ENCODE results near the gene CAMKV.

Gene CAMKV

DNA sequence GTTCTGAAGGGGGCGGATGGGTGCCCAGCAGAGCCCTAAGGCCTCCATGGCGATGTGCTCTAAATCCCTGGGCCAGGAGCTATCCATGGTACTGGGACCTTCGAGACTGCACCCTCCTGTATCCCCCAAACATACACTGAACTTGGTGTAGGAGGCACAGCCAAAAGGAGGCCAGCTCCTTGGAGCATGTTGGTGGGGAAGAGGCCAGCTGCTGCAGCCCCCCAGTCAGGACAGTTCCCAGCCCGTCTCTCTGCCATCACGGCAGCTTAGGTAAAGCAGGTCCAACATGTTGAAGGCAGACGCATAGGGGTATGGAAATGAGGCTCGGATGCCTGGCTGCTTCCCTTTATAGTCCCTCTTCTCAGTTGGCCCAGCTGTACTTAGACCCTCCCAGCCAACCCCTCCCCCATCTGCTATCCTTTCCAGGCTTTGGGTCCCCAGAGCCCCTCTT, 1.8 kb downstream of the CAMKV start:
- DNase-seq (ENCODE audit: low read depth in 1 of 2, low spot score in 1 of 2), result peak in 1 of 2 experiments; percentile 35
- Histone ChIP-seq H3K27me3 (ENCODE audit: insufficient read depth, poor library complexity, severe bottlenecking) (peaks cover 24% of the 10 kb centered on the region), H3K27ac (replicated peaks) (no peak overlapping the region), H3K4me3 (replicated peaks; ENCODE audit: insufficient read depth, low read length) (no peak overlapping the region)
- TF ChIP-seq, protein P1, sequence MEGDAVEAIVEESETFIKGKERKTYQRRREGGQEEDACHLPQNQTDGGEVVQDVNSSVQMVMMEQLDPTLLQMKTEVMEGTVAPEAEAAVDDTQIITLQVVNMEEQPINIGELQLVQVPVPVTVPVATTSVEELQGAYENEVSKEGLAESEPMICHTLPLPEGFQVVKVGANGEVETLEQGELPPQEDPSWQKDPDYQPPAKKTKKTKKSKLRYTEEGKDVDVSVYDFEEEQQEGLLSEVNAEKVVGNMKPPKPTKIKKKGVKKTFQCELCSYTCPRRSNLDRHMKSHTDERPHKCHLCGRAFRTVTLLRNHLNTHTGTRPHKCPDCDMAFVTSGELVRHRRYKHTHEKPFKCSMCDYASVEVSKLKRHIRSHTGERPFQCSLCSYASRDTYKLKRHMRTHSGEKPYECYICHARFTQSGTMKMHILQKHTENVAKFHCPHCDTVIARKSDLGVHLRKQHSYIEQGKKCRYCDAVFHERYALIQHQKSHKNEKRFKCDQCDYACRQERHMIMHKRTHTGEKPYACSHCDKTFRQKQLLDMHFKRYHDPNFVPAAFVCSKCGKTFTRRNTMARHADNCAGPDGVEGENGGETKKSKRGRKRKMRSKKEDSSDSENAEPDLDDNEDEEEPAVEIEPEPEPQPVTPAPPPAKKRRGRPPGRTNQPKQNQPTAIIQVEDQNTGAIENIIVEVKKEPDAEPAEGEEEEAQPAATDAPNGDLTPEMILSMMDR (IDR thresholded peaks at IDR 0.05; ENCODE audit: insufficient read depth, low read length), result no peak
- peak; percentile 99 for TF ChIP-seq REST (IDR thresholded peaks at IDR 0.05; ENCODE audit: insufficient replicate concordance, low read depth)
- TF ChIP-seq GABPA (IDR thresholded peaks at IDR 0.05; ENCODE audit: low read depth), result no peak

DNA sequence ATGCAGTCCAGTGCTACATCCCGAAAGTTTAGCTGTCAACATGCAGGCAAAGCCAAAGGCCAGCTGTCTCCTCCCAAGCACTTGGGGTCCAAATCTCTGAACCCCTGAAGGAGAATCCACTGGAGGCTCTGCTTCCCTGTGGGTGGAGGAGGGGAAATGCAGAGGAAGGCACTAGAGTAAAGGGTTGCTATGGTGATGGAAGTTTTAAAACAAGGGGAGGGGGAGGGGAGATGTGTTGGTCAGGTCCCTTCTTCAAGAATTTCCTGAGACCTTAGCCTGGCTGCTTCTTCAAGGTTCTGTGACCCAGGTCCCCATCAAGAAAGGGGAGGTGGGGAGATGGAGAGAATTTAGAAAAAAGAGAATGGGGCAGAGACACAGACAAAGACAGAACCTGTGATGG, 2.3 kb downstream of the CAMKV start:
- DNase-seq (ENCODE audit: low read depth in 1 of 2, low spot score in 1 of 2), result no peak
- no peak for TF ChIP-seq REST (IDR thresholded peaks at IDR 0.05; ENCODE audit: insufficient replicate concordance, low read depth)
- no peak for TF ChIP-seq POLR2AphosphoS5 (IDR thresholded peaks at IDR 0.05; ENCODE audit: low read depth)
- TF ChIP-seq, protein P1 (IDR thresholded peaks at IDR 0.05; ENCODE audit: insufficient read depth, low read length), result no peak
- no peak for TF ChIP-seq GABPA (IDR thresholded peaks at IDR 0.05; ENCODE audit: low read depth)
- no peak for TF ChIP-seq SPI1 (IDR thresholded peaks at IDR 0.05; ENCODE audit: borderline replicate concordance, low read depth)
- H3K4me3 ChIP-seq (replicated peaks; ENCODE audit: insufficient read depth, low read length), result no peak overlapping the region
- H3K27me3 ChIP-seq (ENCODE audit: insufficient read depth, poor library complexity, severe bottlenecking), result peaks cover 24% of the 10 kb centered on the region
- no peak overlapping the region for H3K27ac ChIP-seq (replicated peaks)

DNA sequence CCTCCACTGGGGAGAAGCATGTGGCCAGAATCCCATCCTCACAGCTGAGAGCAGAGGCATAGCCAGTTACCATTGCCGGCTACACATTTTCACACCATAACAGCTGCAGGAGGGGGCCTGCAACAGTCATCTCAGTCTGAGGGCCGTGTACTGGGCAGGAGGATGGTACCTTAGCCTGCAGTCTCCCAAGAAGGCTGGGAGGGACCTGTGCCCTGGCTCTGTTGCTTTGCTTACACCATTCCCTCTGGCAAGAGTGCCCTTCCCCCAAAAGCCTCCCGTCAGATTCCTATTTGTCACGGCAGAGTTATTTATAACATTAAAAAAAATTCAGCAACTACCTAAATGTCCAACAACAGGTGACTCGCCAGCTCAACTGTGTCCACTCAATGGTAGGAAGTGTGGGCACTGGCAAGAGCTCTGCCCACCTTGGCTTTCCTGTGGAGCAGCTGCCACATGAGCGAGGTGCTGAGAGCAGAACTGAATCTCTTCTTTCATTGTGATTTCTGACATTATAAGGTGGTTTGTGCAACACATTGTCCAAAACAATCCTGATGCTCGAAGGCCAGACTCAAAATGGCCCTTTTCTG, 4.4 kb downstream of the CAMKV start:
- H3K4me3 ChIP-seq (replicated peaks; ENCODE audit: insufficient read depth, low read length), result no peak overlapping the region
- TF ChIP-seq GABPA (IDR thresholded peaks at IDR 0.05; ENCODE audit: low read depth) (no peak), POLR2AphosphoS5 (IDR thresholded peaks at IDR 0.05; ENCODE audit: low read depth) (no peak), REST (IDR thresholded peaks at IDR 0.05; ENCODE audit: insufficient replicate concordance, low read depth) (no peak), SPI1 (IDR thresholded peaks at IDR 0.05; ENCODE audit: borderline replicate concordance, low read depth) (no peak)
- TF ChIP-seq, protein P1 (IDR thresholded peaks at IDR 0.05; ENCODE audit: insufficient read depth, low read length), result no peak
- no peak overlapping the region for H3K27ac ChIP-seq (replicated peaks)
- DNase-seq (ENCODE audit: low read depth in 1 of 2, low spot score in 1 of 2), result no peak
- peaks cover 21% of the 10 kb centered on the region for H3K27me3 ChIP-seq (ENCODE audit: insufficient read depth, poor library complexity, severe bottlenecking)
